ENCODE data around the gene DNMBP.

DNMBP gene

GRCh38 chr10:100004805-100005510 lies 4.8 kb downstream of the DNMBP start:
- H3K27ac ChIP-seq = no peak overlapping the region
- TF ChIP-seq, protein P1, sequence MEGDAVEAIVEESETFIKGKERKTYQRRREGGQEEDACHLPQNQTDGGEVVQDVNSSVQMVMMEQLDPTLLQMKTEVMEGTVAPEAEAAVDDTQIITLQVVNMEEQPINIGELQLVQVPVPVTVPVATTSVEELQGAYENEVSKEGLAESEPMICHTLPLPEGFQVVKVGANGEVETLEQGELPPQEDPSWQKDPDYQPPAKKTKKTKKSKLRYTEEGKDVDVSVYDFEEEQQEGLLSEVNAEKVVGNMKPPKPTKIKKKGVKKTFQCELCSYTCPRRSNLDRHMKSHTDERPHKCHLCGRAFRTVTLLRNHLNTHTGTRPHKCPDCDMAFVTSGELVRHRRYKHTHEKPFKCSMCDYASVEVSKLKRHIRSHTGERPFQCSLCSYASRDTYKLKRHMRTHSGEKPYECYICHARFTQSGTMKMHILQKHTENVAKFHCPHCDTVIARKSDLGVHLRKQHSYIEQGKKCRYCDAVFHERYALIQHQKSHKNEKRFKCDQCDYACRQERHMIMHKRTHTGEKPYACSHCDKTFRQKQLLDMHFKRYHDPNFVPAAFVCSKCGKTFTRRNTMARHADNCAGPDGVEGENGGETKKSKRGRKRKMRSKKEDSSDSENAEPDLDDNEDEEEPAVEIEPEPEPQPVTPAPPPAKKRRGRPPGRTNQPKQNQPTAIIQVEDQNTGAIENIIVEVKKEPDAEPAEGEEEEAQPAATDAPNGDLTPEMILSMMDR (conservative IDR thresholded peaks at IDR 0.05) = no peak
- no peak for TF ChIP-seq ZFX (IDR thresholded peaks at IDR 0.05)

DNA sequence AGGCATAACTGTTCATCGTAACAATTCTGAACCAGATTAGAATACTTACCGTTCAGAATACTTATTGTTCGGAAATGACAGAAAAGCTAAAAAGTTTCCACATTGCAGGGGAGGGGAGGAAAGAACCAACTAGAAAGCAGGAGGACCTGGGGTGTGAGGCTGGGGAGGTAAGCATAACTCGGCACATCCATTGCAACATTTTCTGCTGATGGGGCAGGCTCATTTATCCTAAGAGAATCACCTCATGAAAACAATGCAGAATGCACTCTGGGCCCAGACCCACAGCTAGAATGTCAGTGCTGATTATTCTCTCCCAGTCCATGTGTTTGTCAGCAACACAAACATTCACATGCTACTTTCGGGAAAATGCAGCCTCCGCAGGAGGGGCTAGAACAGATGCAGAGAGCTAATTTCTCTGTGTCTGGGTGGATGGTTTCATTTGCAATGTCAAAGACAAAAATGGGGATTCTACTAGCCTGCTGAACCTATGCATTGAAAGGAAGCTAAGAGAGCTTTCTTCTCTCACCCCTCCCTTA lies 9.6 kb downstream of the DNMBP start:
- TF ChIP-seq, protein P1 (conservative IDR thresholded peaks at IDR 0.05) = no peak
- no peak for TF ChIP-seq ZFX (IDR thresholded peaks at IDR 0.05)
- no peak overlapping the region for H3K27ac ChIP-seq

DNA sequence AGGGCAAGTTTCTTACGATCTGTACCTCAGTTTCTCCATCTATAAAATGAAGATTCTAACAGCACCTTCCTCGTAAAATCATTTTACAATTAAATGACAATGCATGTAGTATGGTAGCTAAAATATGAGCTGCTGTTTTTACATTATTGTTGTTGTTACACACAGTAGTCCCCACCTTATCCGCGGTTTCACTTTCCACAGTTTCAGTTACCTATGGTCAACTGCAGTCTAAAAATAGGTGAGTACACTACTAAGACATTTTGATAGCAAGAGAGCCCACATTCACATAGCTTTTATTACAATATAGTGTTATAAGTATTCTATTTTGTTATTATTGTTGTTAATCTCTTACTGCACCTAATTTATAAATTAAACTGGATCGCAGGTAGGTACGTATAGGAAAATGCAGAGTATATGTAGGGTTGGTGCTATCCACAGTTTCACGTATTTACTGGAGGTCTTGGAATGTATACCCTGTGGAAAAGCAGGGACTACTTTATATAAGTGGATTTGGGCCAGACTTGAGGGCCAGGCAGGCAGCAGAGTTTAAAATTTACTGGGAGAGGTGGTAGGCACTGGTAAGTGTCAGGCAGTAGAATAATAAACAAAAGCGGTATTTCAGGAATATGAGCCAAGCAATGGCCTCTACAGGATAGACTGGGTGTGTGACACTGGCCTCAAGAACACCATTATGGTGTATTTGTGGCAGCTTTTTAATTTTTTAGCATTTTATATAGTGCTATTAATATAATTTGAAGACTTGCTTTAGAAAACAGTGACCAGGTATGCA lies 10.2 kb downstream of the DNMBP start:
- TF ChIP-seq, protein P1 (conservative IDR thresholded peaks at IDR 0.05) = no peak
- H3K27ac ChIP-seq = no peak overlapping the region

DNA sequence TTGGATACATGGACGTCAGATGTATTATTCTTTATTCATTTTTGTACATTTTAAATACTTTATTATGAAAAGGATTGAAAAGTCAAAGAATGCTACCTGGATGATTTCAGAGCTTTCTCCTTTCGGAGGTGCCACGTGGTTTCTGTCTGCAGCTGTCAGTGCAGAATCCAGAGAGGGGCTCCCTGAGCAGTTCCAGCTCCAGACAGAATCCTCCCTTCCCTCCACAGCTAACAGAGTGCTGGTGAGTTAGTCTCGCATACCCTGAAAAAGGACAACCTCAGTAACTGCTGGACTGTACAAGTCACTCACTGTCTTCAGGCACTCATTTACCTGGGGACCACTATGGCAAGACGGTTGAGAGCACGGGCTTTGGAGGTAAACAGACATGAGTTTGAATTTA lies 10.9 kb downstream of the DNMBP start:
- TF ChIP-seq, protein P1 (conservative IDR thresholded peaks at IDR 0.05) = no peak
- TF ChIP-seq ZFX (IDR thresholded peaks at IDR 0.05) = no peak

DNA sequence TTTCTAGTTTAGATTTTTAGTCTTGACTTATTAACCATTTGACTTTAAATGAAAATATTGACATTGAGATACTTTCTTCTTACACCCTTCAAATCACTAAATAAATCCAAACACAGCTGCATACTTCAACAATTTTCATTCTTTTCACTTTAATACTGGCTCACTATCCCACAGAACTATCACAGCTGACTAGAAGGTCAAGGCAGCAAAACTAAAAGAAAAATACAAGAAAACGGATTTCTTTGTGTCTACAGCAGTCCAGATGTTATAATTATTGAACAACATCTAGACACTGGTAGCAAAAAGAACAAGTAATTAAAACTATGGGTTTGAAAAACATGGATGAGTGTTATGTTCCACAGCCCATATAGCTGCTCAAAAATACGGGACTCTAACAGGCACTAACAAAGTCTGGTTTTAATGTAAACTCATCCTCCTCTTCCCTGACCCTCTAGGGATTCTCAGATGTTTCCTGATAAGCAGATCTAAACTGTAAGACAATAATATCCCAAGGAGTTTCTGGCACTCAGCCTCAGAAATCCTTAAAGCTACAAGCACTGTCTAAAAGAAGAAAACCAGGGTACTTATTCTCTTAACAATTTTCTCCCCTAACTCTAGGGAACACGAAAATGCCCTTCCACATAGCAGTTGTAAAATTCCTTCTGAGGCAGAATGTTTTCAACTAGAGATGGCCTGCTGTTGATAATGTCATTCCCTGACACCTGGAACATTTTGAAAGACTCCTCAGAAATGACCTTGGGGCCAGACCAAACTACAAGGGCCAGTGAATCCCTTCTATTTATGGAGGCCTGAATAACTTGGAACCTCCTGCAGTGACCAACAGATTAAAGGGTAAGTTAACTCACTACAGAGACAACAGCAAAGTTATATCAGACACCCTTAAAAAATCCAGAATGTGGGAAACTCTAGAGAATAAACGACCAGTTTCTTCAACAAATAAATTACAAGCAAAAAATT lies 12.8 kb downstream of the DNMBP start:
- TF ChIP-seq ZFX (IDR thresholded peaks at IDR 0.05) = no peak
- TF ChIP-seq, protein P1 (conservative IDR thresholded peaks at IDR 0.05) = no peak
- H3K27ac ChIP-seq = no peak overlapping the region

More for the DNA sequence above, 10.9 kb downstream of the DNMBP start:
- H3K27ac ChIP-seq = no peak overlapping the region

DNA sequence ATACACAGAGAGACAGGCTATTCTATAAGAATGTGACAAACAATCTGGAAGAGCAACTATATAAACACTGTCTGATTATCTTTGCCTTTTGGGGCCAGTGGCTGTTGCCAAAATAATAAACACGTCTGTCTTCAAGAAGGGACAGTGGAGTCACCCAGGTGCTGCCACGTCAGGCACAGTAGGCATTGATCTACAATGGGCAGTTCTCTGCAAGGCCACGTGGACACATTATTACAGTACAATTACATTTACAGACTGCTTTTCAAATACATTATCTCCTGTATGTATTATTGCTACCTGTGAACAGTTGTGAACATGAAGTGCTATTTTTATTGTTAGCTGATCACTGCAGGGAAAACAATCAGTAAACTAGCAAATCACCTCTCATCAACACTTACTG lies 14.0 kb downstream of the DNMBP start:
- no peak for TF ChIP-seq ZFX (IDR thresholded peaks at IDR 0.05)
- TF ChIP-seq, protein P1 (conservative IDR thresholded peaks at IDR 0.05) = no peak
- no peak overlapping the region for H3K27ac ChIP-seq
